CD4-positive, alpha-beta memory T cell (primary cell): ENCODE results near the gene S100A11. TPM values are rescaled to one million over a fixed set of nuclear protein-coding genes. Genes with fewer than 3 reads are reported as not detected.

Source experiments
- CTCF ChIA-PET: fragments of 350-600 bp; sonication (Branson Sonifier 250); formaldehyde crosslinking; loops from one replicate; lab custom pipeline; 2021; ENCODE audit warnings: inconsistent platforms; ENCODE audit not compliant: partially characterized antibody; lab: Charles Lee
- POLR2A ChIA-PET: fragments of 350-600 bp; sonication (Branson Sonifier 250); formaldehyde crosslinking; loops from one replicate; lab custom pipeline; 2021; ENCODE audit not compliant: partially characterized antibody; lab: Charles Lee
- DNase-seq, 5 donors: peaks; one replicate each; pipeline versions ENCODE4 v3.0.0 to v3.0.0-alpha.2; 2020 to 2022; ENCODE audit warnings: mixed read lengths in 1 of 5
- H3K27ac ChIP-seq: one replicate; pipeline ENCODE4 v1.7.0; 2013; ENCODE audit warnings: low read depth, low read length
- H3K27me3 ChIP-seq: 2 replicates; pipeline ENCODE4 v1.7.0; 2013; ENCODE audit warnings: mild to moderate bottlenecking, low read length, moderate library complexity; ENCODE audit not compliant: insufficient read depth
- H3K36me3 ChIP-seq: 2 replicates; pipeline ENCODE4 v1.7.0; 2013; ENCODE audit warnings: mild to moderate bottlenecking, low read length, moderate library complexity; ENCODE audit not compliant: insufficient read depth
- H3K4me1 ChIP-seq: 2 replicates; pipeline ENCODE4 v1.7.0; 2013; ENCODE audit warnings: mild to moderate bottlenecking, low read length, moderate library complexity; ENCODE audit not compliant: insufficient read depth
- H3K4me3 ChIP-seq, 2 donors: one replicate each; pipeline ENCODE4 v1.7.0; 2013; ENCODE audit warnings: low read length in 2 of 2, mild to moderate bottlenecking in 1 of 2
- H3K9me3 ChIP-seq, 2 donors: one replicate each; pipeline ENCODE4 v1.7.0; 2013; ENCODE audit warnings: low read length in 2 of 2, control low read depth in 1 of 2; ENCODE audit not compliant: control insufficient read depth in 1 of 2
- H3K27ac Mint-ChIP-seq, 7 donors: one replicate each; pipeline ENCODE4 v1.8.0; 2020 to 2021; ENCODE audit warnings: mixed read lengths in 7 of 7, mild to moderate bottlenecking in 6 of 7, inconsistent platforms in 3 of 7, moderate library complexity in 3 of 7
- H3K27me3 Mint-ChIP-seq, 2 donors: one replicate each; pipeline ENCODE4 v1.8.0; 2020 to 2021; ENCODE audit warnings: mixed read lengths in 2 of 2
- H3K36me3 Mint-ChIP-seq, 2 donors: one replicate each; pipeline ENCODE4 v1.8.0; 2020 to 2021; ENCODE audit warnings: mixed read lengths in 2 of 2, inconsistent platforms in 1 of 2, mild to moderate bottlenecking in 1 of 2
- H3K4me1 Mint-ChIP-seq, 4 donors: one replicate each; pipeline ENCODE4 v1.8.0; 2020 to 2021; ENCODE audit warnings: mixed read lengths in 4 of 4, mild to moderate bottlenecking in 1 of 4
- H3K4me3 Mint-ChIP-seq, 8 donors: one replicate each; pipeline ENCODE4 v1.8.0; 2020 to 2021; ENCODE audit warnings: mixed read lengths in 8 of 8, mild to moderate bottlenecking in 7 of 8, moderate library complexity in 6 of 8, inconsistent platforms in 3 of 8
- H3K9me3 Mint-ChIP-seq, 8 donors: one replicate each; pipeline ENCODE4 v1.8.0; 2020 to 2021; ENCODE audit warnings: mixed read lengths in 8 of 8, mild to moderate bottlenecking in 5 of 8, inconsistent platforms in 3 of 8, moderate library complexity in 1 of 8
- intact Hi-C: fragments of 100-400 bp; cut with micrococcal nuclease; formaldehyde crosslinking; loops from one replicate; pipeline ENCODE4 v1.15.1; 2023
- polyA plus RNA-seq, 2 donors: library from polyadenylated mRNA; unstranded; fragments of 300-500 nt; fragmentation: Illumina TruSeq; gene quantifications; one replicate each; pipeline ENCODE4 v1.2.3, GENCODE V29; 2021
- total RNA-seq, 2 experiments: library from RNA; stranded (reverse); gene quantifications; one replicate each; pipeline ENCODE4 v1.2.3, GENCODE V29; 2021

The S100A11 gene
- total and polyA plus RNA-seq, 4 experiments from 2014 or later = 239 to 1,204 (median 429) TPM

- Histone ChIP-seq H3K4me1 (peaks cover 66% of the 10 kb centered on the region), H3K9me3 (no peaks in the 10 kb centered on the region), H3K27me3 (no peaks in the 10 kb centered on the region), H3K27ac (peak overlapping the region; percentile 92), H3K36me3 (no peaks in the 10 kb centered on the region), H3K4me3 (peak overlapping the region; percentile 55 to 88)
- intact Hi-C loops = loop anchor here (1.0 to 10.0 kb wide), 4 partner anchors 23 to 448 kb away; partner anchors contain the start of genes TDRKH and TUFT1
- CTCF ChIA-PET = interaction anchor here (1.3 to 13.8 kb wide), 5 partner anchors 9 to 57 kb away, joined by 3 to 340 read pairs (median 105); no protein-coding TSS in a partner anchor
- no peaks in the 10 kb centered on the region for H3K27me3 Mint-ChIP-seq
- peaks cover 0 to 27% of the 10 kb centered on the region in 2 donors for H3K36me3 Mint-ChIP-seq
- H3K9me3 Mint-ChIP-seq = no peaks in the 10 kb centered on the region
- H3K27ac Mint-ChIP-seq = peak overlapping the region; percentile 96 to 99 (median 98)
- DNase-seq = peak in 1 of 5 donors; percentile 57
- H3K4me1 Mint-ChIP-seq = peaks cover 47 to 74% (median 58%) of the 10 kb centered on the region in 4 donors
- peak overlapping the region; percentile 95 to 99 (median 98) for H3K4me3 Mint-ChIP-seq
- POLR2A ChIA-PET = interaction anchor here (0.8 to 4.3 kb wide), 19 partner anchors 9 to 229 kb away, joined by 3 to 30 read pairs (median 5); partner anchors contain the start of genes MRPL9, S100A11 and TDRKH
These were observed 44.3 kb downstream of the S100A11 start for GRCh38 chr1:151992303-151993083.

GRCh38 chr1:151991663-151992302 lies 45.0 kb downstream of the S100A11 start:
- Histone ChIP-seq H3K4me1 (peaks cover 66% of the 10 kb centered on the region), H3K27ac (peak overlapping the region; percentile 92), H3K27me3 (no peaks in the 10 kb centered on the region), H3K9me3 (no peaks in the 10 kb centered on the region), H3K4me3 (peak overlapping the region; percentile 55 to 88), H3K36me3 (no peaks in the 10 kb centered on the region)
- Mint-ChIP-seq H3K27ac (peak overlapping the region; percentile 96 to 99 (median 98)), H3K27me3 (no peaks in the 10 kb centered on the region), H3K4me3 (peak overlapping the region; percentile 95 to 99 (median 98)), H3K9me3 (no peaks in the 10 kb centered on the region), H3K4me1 (peaks cover 49 to 74% (median 59%) of the 10 kb centered on the region in 4 donors), H3K36me3 (peaks cover 0 to 30% of the 10 kb centered on the region in 2 donors)
- ChIA-PET POLR2A (interaction anchor here (0.9 to 4.3 kb wide), 10 partner anchors 8 to 228 kb away, joined by 3 to 20 read pairs (median 5); partner anchors contain the start of gene MRPL9), CTCF (interaction anchor here (1.2 to 13.8 kb wide), 5 partner anchors 9 to 56 kb away, joined by 3 to 340 read pairs (median 105); no protein-coding TSS in a partner anchor)
- intact Hi-C loops = loop anchor here (2.0 to 10.0 kb wide), 3 partner anchors 43 to 447 kb away; partner anchors contain the start of genes TDRKH and TUFT1
- DNase-seq = no peak

- intact Hi-C loops = loop anchor here (5.0 to 10.0 kb wide), 2 partner anchors 199 to 446 kb away; partner anchors contain the start of genes TDRKH and TUFT1
- no peaks in the 10 kb centered on the region for H3K9me3 Mint-ChIP-seq
- peaks cover 54 to 84% (median 67%) of the 10 kb centered on the region in 4 donors for H3K4me1 Mint-ChIP-seq
- no peaks in the 10 kb centered on the region for H3K27me3 ChIP-seq
- H3K9me3 ChIP-seq = no peaks in the 10 kb centered on the region
- H3K27me3 Mint-ChIP-seq = no peaks in the 10 kb centered on the region
- H3K36me3 ChIP-seq = peaks cover 8% of the 10 kb centered on the region
- H3K4me1 ChIP-seq = peaks cover 76% of the 10 kb centered on the region
- peak overlapping the region in 7 of 8 donors; percentile 61 to 99 (median 97) for H3K4me3 Mint-ChIP-seq
- H3K27ac ChIP-seq = peak overlapping the region; percentile 8
- H3K27ac Mint-ChIP-seq = peak overlapping the region; percentile 29 to 99 (median 71)
- CTCF ChIA-PET = interaction anchor here (1.2 to 11.7 kb wide), 3 partner anchors 8 to 22 kb away, joined by 3 to 117 read pairs (median 52); no protein-coding TSS in a partner anchor
- H3K36me3 Mint-ChIP-seq = peaks cover 8 to 38% of the 10 kb centered on the region in 2 donors
- H3K4me3 ChIP-seq = no peak overlapping the region
- no peak for DNase-seq
- POLR2A ChIA-PET = interaction anchor here (1.2 to 1.6 kb wide), 2 partner anchors 18 to 45 kb away, joined by 4 to 7 read pairs; no protein-coding TSS in a partner anchor
These were observed 46.0 kb downstream of the S100A11 start for GRCh38 chr1:151990856-151991198.

GRCh38 chr1:151990058-151990855 lies 46.5 kb downstream of the S100A11 start:
- peaks cover 79% of the 10 kb centered on the region for H3K4me1 ChIP-seq
- no peak overlapping the region for H3K4me3 ChIP-seq
- Mint-ChIP-seq H3K36me3 (peaks cover 14 to 43% of the 10 kb centered on the region in 2 donors), H3K9me3 (no peaks in the 10 kb centered on the region), H3K4me1 (peaks cover 58 to 87% (median 71%) of the 10 kb centered on the region in 4 donors), H3K27me3 (no peaks in the 10 kb centered on the region), H3K4me3 (peak overlapping the region in 7 of 8 donors; percentile 49 to 99 (median 61)), H3K27ac (peak overlapping the region; percentile 50 to 99 (median 78))
- no peaks in the 10 kb centered on the region for H3K9me3 ChIP-seq
- H3K27me3 ChIP-seq = no peaks in the 10 kb centered on the region
- DNase-seq = no peak
- POLR2A ChIA-PET = interaction anchor here (1.0 to 1.6 kb wide), 6 partner anchors 10 to 92 kb away, joined by 3 to 7 read pairs (median 4); no protein-coding TSS in a partner anchor
- CTCF ChIA-PET = interaction anchor here (1.2 to 11.7 kb wide), 3 partner anchors 7 to 21 kb away, joined by 3 to 117 read pairs (median 52); no protein-coding TSS in a partner anchor
- H3K36me3 ChIP-seq = peaks cover 14% of the 10 kb centered on the region
- intact Hi-C loops = loop anchor here (5.0 to 10.0 kb wide), 2 partner anchors 198 to 445 kb away; partner anchors contain the start of genes TDRKH and TUFT1
- peak overlapping the region; percentile 8 for H3K27ac ChIP-seq

GRCh38 chr1:151989211-151989862 lies 47.5 kb downstream of the S100A11 start:
- DNase-seq = no peak
- intact Hi-C loops = no loop called here
- Mint-ChIP-seq H3K4me1 (peaks cover 64 to 89% (median 76%) of the 10 kb centered on the region in 4 donors), H3K4me3 (peak overlapping the region in 6 of 8 donors; percentile 2 to 49 (median 35)), H3K27me3 (no peaks in the 10 kb centered on the region), H3K9me3 (no peaks in the 10 kb centered on the region), H3K27ac (peak overlapping the region; percentile 33 to 98 (median 68)), H3K36me3 (peaks cover 22 to 53% of the 10 kb centered on the region in 2 donors)
- Histone ChIP-seq H3K27me3 (no peaks in the 10 kb centered on the region), H3K4me3 (no peak overlapping the region), H3K27ac (peak overlapping the region; percentile 11), H3K9me3 (no peaks in the 10 kb centered on the region), H3K36me3 (peaks cover 21% of the 10 kb centered on the region), H3K4me1 (peaks cover 80% of the 10 kb centered on the region)
- ChIA-PET POLR2A (interaction anchor here (1.0 to 1.6 kb wide), 7 partner anchors 9 to 92 kb away, joined by 3 to 7 read pairs (median 4); no protein-coding TSS in a partner anchor), CTCF (interaction anchor here (1.1 to 11.7 kb wide), 3 partner anchors 12 to 35 kb away, joined by 3 to 117 read pairs (median 52); no protein-coding TSS in a partner anchor)
